ENCODE measurements around the gene DCUN1D3. TPM values are rescaled to one million over a fixed set of nuclear protein-coding genes. Genes with fewer than 3 reads are reported as not detected.

The DCUN1D3 gene
- total and polyA plus RNA-seq, 2 experiments from 2014 or later, result 8.5 to 13.7 TPM

GRCh38 chr16:20851601-20852000 lies 48.6 kb downstream of the DCUN1D3 start:
- Histone ChIP-seq H3K27me3 (ENCODE audit: insufficient read depth) (no peaks in the 10 kb centered on the region), H4K20me1 (replicated peaks; ENCODE audit: insufficient read depth) (no peaks in the 10 kb centered on the region), H3F3A (replicated peaks; ENCODE audit: low read depth) (no peaks in the 10 kb centered on the region), H3K4me1 (ENCODE audit: insufficient read depth) (peaks cover 4% of the 10 kb centered on the region), H3K9me2 (ENCODE audit: insufficient read depth) (no peaks in the 10 kb centered on the region), H3K4me3 (no peak overlapping the region), H3K4me2 (no peak overlapping the region), H2AFZ (no peak overlapping the region), H3K27ac (ENCODE audit: low read depth) (peak overlapping the region; percentile 42; the same call in 1 of the 2 replicates), H3K79me2 (replicated peaks; ENCODE audit: insufficient read depth) (0 out of 2 replicates have a peak, but pooled peaks cover 8% of the 10 kb centered on the region), H3K36me3 (ENCODE audit: insufficient read depth) (no peaks in the 10 kb centered on the region)
- Mint-ChIP-seq H3K4me3 (no peak overlapping the region), H3K36me3 (ENCODE audit: low read depth) (peaks cover 3% of the 10 kb centered on the region; the same call in 2 of the 3 replicates), H3K27ac (no peak overlapping the region), H3K9me3 (no peaks in the 10 kb centered on the region), H3K4me1 (peaks cover 7% of the 10 kb centered on the region), H3K27me3 (ENCODE audit: insufficient read depth, low read depth, poor library complexity) (peaks cover 2% of the 10 kb centered on the region)
- no peak for DNase-seq (ENCODE audit: low spot score)
- no peak for TF ChIP-seq CREB1 (CRISPR knock-in tag; IDR thresholded peaks at IDR 0.05; ENCODE audit: low read depth)
- TF ChIP-seq ETS1 (IDR thresholded peaks at IDR 0.05), result no peak
- no peak for TF ChIP-seq POLR2AphosphoS5 (IDR thresholded peaks at IDR 0.05; ENCODE audit: low read depth)
- TF ChIP-seq ZNF462 (CRISPR knock-in tag; IDR thresholded peaks at IDR 0.05), result no peak
- no peak for TF ChIP-seq REST (IDR thresholded peaks at IDR 0.05; ENCODE audit: unreplicated experiment)
- no peak for ATAC-seq
